ENCODE measurements around the gene FKBP4.

FKBP4 gene

GRCh38 chr12:2794736-2795289 is at the start of gene FKBP4:
Gene FKBP4, plus strand, starts transcription at chr12:2794970. Its CDS starts 170 bp downstream, at chr12:2795140.
- peak within 1 kb of the TSS; percentile 91 for H3K4me3 Mint-ChIP-seq
- H3K9me3 Mint-ChIP-seq = no peaks in the 10 kb centered on the region
- peaks cover 36% of the 10 kb centered on the region for H3K36me3 Mint-ChIP-seq (ENCODE audit: low read depth)
- peak; percentile 86 for ATAC-seq
- H3K4me1 Mint-ChIP-seq = peaks cover 22% of the 10 kb centered on the region
- peak; percentile 90 for DNase-seq
- H3K27ac Mint-ChIP-seq = peak within 1 kb of the TSS; percentile 68
- no peaks in the 10 kb centered on the region for H3K27me3 Mint-ChIP-seq

- H3K9me3 Mint-ChIP-seq = no peaks in the 10 kb centered on the region
- H3K4me3 Mint-ChIP-seq = no peak overlapping the region
- H3K36me3 Mint-ChIP-seq (ENCODE audit: low read depth) = peaks cover 2% of the 10 kb centered on the region
- H3K4me1 Mint-ChIP-seq = no peaks in the 10 kb centered on the region
- ATAC-seq (no peak), DNase-seq (no peak)
- peaks cover 10% of the 10 kb centered on the region for H3K27me3 Mint-ChIP-seq
- H3K27ac Mint-ChIP-seq = no peak overlapping the region
Measured at GRCh38 chr12:2745655-2746054, 49.1 kb upstream of the FKBP4 start.

GRCh38 chr12:2749580-2749979 is 45.2 kb upstream of the FKBP4 start:
- ATAC-seq = no peak
- no peak for DNase-seq
- Mint-ChIP-seq H3K36me3 (ENCODE audit: low read depth) (peaks cover 2% of the 10 kb centered on the region), H3K9me3 (no peaks in the 10 kb centered on the region), H3K4me3 (no peak overlapping the region), H3K27me3 (peaks cover 33% of the 10 kb centered on the region), H3K4me1 (no peaks in the 10 kb centered on the region), H3K27ac (no peak overlapping the region)

- no peak for ATAC-seq
- no peak overlapping the region for H3K27ac Mint-ChIP-seq
- H3K4me1 Mint-ChIP-seq = no peaks in the 10 kb centered on the region
- H3K9me3 Mint-ChIP-seq = no peaks in the 10 kb centered on the region
- DNase-seq = no peak
- peaks cover 32% of the 10 kb centered on the region for H3K27me3 Mint-ChIP-seq
- H3K4me3 Mint-ChIP-seq = no peak overlapping the region
- peaks cover 2% of the 10 kb centered on the region for H3K36me3 Mint-ChIP-seq (ENCODE audit: low read depth)
Measured at GRCh38 chr12:2750185-2750584, 44.6 kb upstream of the FKBP4 start.

GRCh38 chr12:2751230-2751629 is 43.5 kb upstream of the FKBP4 start:
- ATAC-seq = no peak
- H3K4me1 Mint-ChIP-seq = no peaks in the 10 kb centered on the region
- DNase-seq = no peak
- H3K9me3 Mint-ChIP-seq = no peaks in the 10 kb centered on the region
- no peak overlapping the region for H3K27ac Mint-ChIP-seq
- no peak overlapping the region for H3K4me3 Mint-ChIP-seq
- peaks cover 1% of the 10 kb centered on the region for H3K36me3 Mint-ChIP-seq (ENCODE audit: low read depth)
- H3K27me3 Mint-ChIP-seq = peaks cover 34% of the 10 kb centered on the region

- Mint-ChIP-seq H3K4me3 (no peak overlapping the region), H3K36me3 (ENCODE audit: low read depth) (no peaks in the 10 kb centered on the region), H3K4me1 (no peaks in the 10 kb centered on the region), H3K9me3 (no peaks in the 10 kb centered on the region), H3K27ac (no peak overlapping the region), H3K27me3 (peaks cover 33% of the 10 kb centered on the region)
- no peak for DNase-seq
- ATAC-seq = no peak
Measured at GRCh38 chr12:2751686-2752085, 43.1 kb upstream of the FKBP4 start.

- peak; percentile 85 for DNase-seq
- Mint-ChIP-seq H3K4me3 (no peak overlapping the region), H3K4me1 (no peaks in the 10 kb centered on the region), H3K36me3 (ENCODE audit: low read depth) (no peaks in the 10 kb centered on the region), H3K27me3 (peaks cover 39% of the 10 kb centered on the region), H3K9me3 (no peaks in the 10 kb centered on the region), H3K27ac (no peak overlapping the region)
- ATAC-seq = peak; percentile 91
Measured at GRCh38 chr12:2752676-2753371, 41.9 kb upstream of the FKBP4 start.

- no peaks in the 10 kb centered on the region for H3K4me1 Mint-ChIP-seq
- no peaks in the 10 kb centered on the region for H3K36me3 Mint-ChIP-seq (ENCODE audit: low read depth)
- no peak overlapping the region for H3K27ac Mint-ChIP-seq
- H3K27me3 Mint-ChIP-seq = peaks cover 39% of the 10 kb centered on the region
- DNase-seq (no peak), ATAC-seq (no peak)
- no peaks in the 10 kb centered on the region for H3K9me3 Mint-ChIP-seq
- H3K4me3 Mint-ChIP-seq = no peak overlapping the region
Measured at GRCh38 chr12:2753536-2753935, 41.2 kb upstream of the FKBP4 start.

- Mint-ChIP-seq H3K9me3 (no peaks in the 10 kb centered on the region), H3K36me3 (ENCODE audit: low read depth) (no peaks in the 10 kb centered on the region), H3K27me3 (peaks cover 39% of the 10 kb centered on the region), H3K27ac (no peak overlapping the region), H3K4me3 (no peak overlapping the region), H3K4me1 (no peaks in the 10 kb centered on the region)
- DNase-seq = no peak
- ATAC-seq = no peak
Measured at GRCh38 chr12:2754208-2754607, 40.6 kb upstream of the FKBP4 start.

- H3K36me3 Mint-ChIP-seq (ENCODE audit: low read depth) = no peaks in the 10 kb centered on the region
- H3K27me3 Mint-ChIP-seq = peaks cover 28% of the 10 kb centered on the region
- ATAC-seq = no peak
- no peaks in the 10 kb centered on the region for H3K9me3 Mint-ChIP-seq
- no peaks in the 10 kb centered on the region for H3K4me1 Mint-ChIP-seq
- H3K27ac Mint-ChIP-seq = no peak overlapping the region
- DNase-seq = no peak
- H3K4me3 Mint-ChIP-seq = no peak overlapping the region
Measured at GRCh38 chr12:2756756-2757155, 38.0 kb upstream of the FKBP4 start.

GRCh38 chr12:2759733-2760132 is 35.0 kb upstream of the FKBP4 start:
- H3K36me3 Mint-ChIP-seq (ENCODE audit: low read depth) = no peaks in the 10 kb centered on the region
- ATAC-seq = no peak
- no peaks in the 10 kb centered on the region for H3K9me3 Mint-ChIP-seq

GRCh38 chr12:2764398-2764797 is 30.4 kb upstream of the FKBP4 start:
- DNase-seq = no peak
- no peaks in the 10 kb centered on the region for H3K36me3 Mint-ChIP-seq (ENCODE audit: low read depth)
- H3K4me3 Mint-ChIP-seq = no peak overlapping the region
- no peak for ATAC-seq
- no peak overlapping the region for H3K27ac Mint-ChIP-seq
- H3K9me3 Mint-ChIP-seq = no peaks in the 10 kb centered on the region
- H3K4me1 Mint-ChIP-seq = no peaks in the 10 kb centered on the region
- H3K27me3 Mint-ChIP-seq = no peaks in the 10 kb centered on the region

More at GRCh38 chr12:2759733-2760132, 35.0 kb upstream of the FKBP4 start:
- H3K27ac Mint-ChIP-seq = no peak overlapping the region
- peaks cover 13% of the 10 kb centered on the region for H3K27me3 Mint-ChIP-seq
- H3K4me3 Mint-ChIP-seq = no peak overlapping the region
- DNase-seq = no peak
- H3K4me1 Mint-ChIP-seq = no peaks in the 10 kb centered on the region

GRCh38 chr12:2765052-2765451 is 29.7 kb upstream of the FKBP4 start:
- H3K4me3 Mint-ChIP-seq = no peak overlapping the region
- H3K27ac Mint-ChIP-seq = no peak overlapping the region
- no peaks in the 10 kb centered on the region for H3K9me3 Mint-ChIP-seq
- H3K27me3 Mint-ChIP-seq = no peaks in the 10 kb centered on the region
- no peaks in the 10 kb centered on the region for H3K4me1 Mint-ChIP-seq
- ATAC-seq (no peak), DNase-seq (no peak)
- H3K36me3 Mint-ChIP-seq (ENCODE audit: low read depth) = no peaks in the 10 kb centered on the region

GRCh38 chr12:2765608-2766007 is 29.2 kb upstream of the FKBP4 start:
- H3K27ac Mint-ChIP-seq = no peak overlapping the region
- H3K4me3 Mint-ChIP-seq = no peak overlapping the region
- no peaks in the 10 kb centered on the region for H3K27me3 Mint-ChIP-seq
- H3K9me3 Mint-ChIP-seq = no peaks in the 10 kb centered on the region
- H3K36me3 Mint-ChIP-seq (ENCODE audit: low read depth) = no peaks in the 10 kb centered on the region
- DNase-seq (no peak), ATAC-seq (no peak)
- no peaks in the 10 kb centered on the region for H3K4me1 Mint-ChIP-seq

GRCh38 chr12:2768224-2768961 is 26.4 kb upstream of the FKBP4 start:
- Mint-ChIP-seq H3K27ac (no peak overlapping the region), H3K4me3 (no peak overlapping the region), H3K4me1 (no peaks in the 10 kb centered on the region), H3K9me3 (no peaks in the 10 kb centered on the region), H3K27me3 (no peaks in the 10 kb centered on the region), H3K36me3 (ENCODE audit: low read depth) (no peaks in the 10 kb centered on the region)
- ATAC-seq (peak; percentile 15), DNase-seq (no peak)
